Tibial artery (tissue), 4 donors: ENCODE measurements around the gene CLEC4C.

Experiments
- DNase-seq, 2 donors: peaks; one replicate each; pipeline ENCODE4 v3.0.0-alpha.2; 2019
- H3K27ac ChIP-seq, 2 donors: fragments of 200-600 bp; sonication (generic) in 1 of 2; 1 replicate in 1 of 2; 2 replicates in 1 of 2; pipeline ENCODE4 v1.5.1; 2018 to 2019; ENCODE audit warnings: mild to moderate bottlenecking in 1 of 2
- H3K27me3 ChIP-seq, 2 donors: fragments of 200-600 bp; sonication (generic) in 1 of 2; one replicate each; pipeline versions ENCODE4 v1.5.1 to v1.6.0; 2016 to 2019
- H3K36me3 ChIP-seq, 3 donors: fragments of 200-600 bp; sonication (generic) in 2 of 3; one replicate each; pipeline ENCODE4 v1.5.1; 2016 to 2019; ENCODE audit warnings: mild to moderate bottlenecking in 2 of 3
- H3K4me1 ChIP-seq, 4 donors: fragments of 200-600 bp; sonication (generic) in 2 of 4; 1 replicate in 3 of 4; 2 replicates in 1 of 4; pipeline ENCODE4 v1.5.1; 2016 to 2019
- H3K4me3 ChIP-seq, 2 donors: fragments of 200-600 bp; sonication (generic) in 1 of 2; 1 replicate in 1 of 2; 2 replicates in 1 of 2; pipeline ENCODE4 v1.5.1; 2018 to 2019; ENCODE audit warnings: mild to moderate bottlenecking in 2 of 2
- H3K9me3 ChIP-seq, 3 donors: fragments of 200-600 bp; sonication (generic) in 1 of 3; one replicate each; pipeline ENCODE4 v1.5.1; 2016 to 2019
- CTCF ChIP-seq, 2 experiments: fragments of 200-600 bp in 1 of 2; fragments of 450-650 bp in 1 of 2; IDR thresholded peaks; one replicate each; pipeline ENCODE4 v1.5.1; 2017 to 2019; ENCODE audit warnings: antibody characterized with exemption in 2 of 2, mild to moderate bottlenecking in 1 of 2, moderate library complexity in 1 of 2
- intact Hi-C: fragments of 100-400 bp; cut with DNase I; formaldehyde crosslinking; loops from one replicate; pipeline ENCODE4 v1.15.0; 2023; ENCODE audit warnings: low total_unique reads

The CLEC4C gene

GRCh38 chr12:7694556-7695236 lies 52.5 kb downstream of the CLEC4C start:
- DNase-seq = no peak
- no peak overlapping the region for H3K27ac ChIP-seq
- H3K4me3 ChIP-seq = no peak overlapping the region
- no peaks in the 10 kb centered on the region for H3K9me3 ChIP-seq
- intact Hi-C loops = no loop called here
- H3K27me3 ChIP-seq = no peaks in the 10 kb centered on the region
- peaks cover 0 to 6% (median 2%) of the 10 kb centered on the region in 4 donors for H3K4me1 ChIP-seq
- H3K36me3 ChIP-seq = no peaks in the 10 kb centered on the region
- no peak for TF ChIP-seq CTCF (IDR thresholded peaks at IDR 0.05)

GRCh38 chr12:7693793-7694192 lies 53.4 kb downstream of the CLEC4C start:
- no peak for DNase-seq
- no peaks in the 10 kb centered on the region for H3K27me3 ChIP-seq
- intact Hi-C loops = no loop called here
- no peak for TF ChIP-seq CTCF (IDR thresholded peaks at IDR 0.05)
- H3K4me1 ChIP-seq = peaks cover 0 to 6% (median 2%) of the 10 kb centered on the region in 4 donors
- no peaks in the 10 kb centered on the region for H3K36me3 ChIP-seq
- H3K9me3 ChIP-seq = no peaks in the 10 kb centered on the region
- H3K4me3 ChIP-seq = no peak overlapping the region
- H3K27ac ChIP-seq = no peak overlapping the region

GRCh38 chr12:7681535-7681934 lies 65.6 kb downstream of the CLEC4C start:
- H3K4me1 ChIP-seq = no peaks in the 10 kb centered on the region
- no peaks in the 10 kb centered on the region for H3K27me3 ChIP-seq
- TF ChIP-seq CTCF (IDR thresholded peaks at IDR 0.05) = no peak
- no peaks in the 10 kb centered on the region for H3K9me3 ChIP-seq
- intact Hi-C loops = no loop called here
- no peak overlapping the region for H3K27ac ChIP-seq
- DNase-seq = no peak
- no peaks in the 10 kb centered on the region for H3K36me3 ChIP-seq
- H3K4me3 ChIP-seq = no peak overlapping the region
